Common myeloid progenitor, CD34-positive (primary cell): ENCODE measurements around the gene GNAL.

ENCODE experiments used
- CTCF ChIA-PET: fragments of 350-600 bp; sonication (Branson Sonifier 250); formaldehyde crosslinking; loops from one replicate; lab custom pipeline; 2021; ENCODE audit warnings: antibody characterized with exemption; lab: Charles Lee
- POLR2A ChIA-PET: fragments of 350-600 bp; sonication (Branson Sonifier 250); formaldehyde crosslinking; loops from one replicate; lab custom pipeline; 2021; ENCODE audit warnings: antibody characterized with exemption; lab: Charles Lee
- DNase-seq, 3 donors: peaks; one replicate each; pipeline versions ENCODE4 v3.0.0 to v3.0.0-alpha.2; 2013
- H3K27ac ChIP-seq, 2 experiments: 1 replicate in 1 of 2; 2 replicates in 1 of 2; pipeline ENCODE4 v1.7.0; 2013; ENCODE audit warnings: inconsistent platforms in 2 of 2, low read length in 2 of 2, mild to moderate bottlenecking in 2 of 2, low read depth in 1 of 2, moderate library complexity in 1 of 2; ENCODE audit not compliant: severe bottlenecking in 2 of 2, insufficient read depth in 1 of 2, poor library complexity in 1 of 2
- H3K27me3 ChIP-seq, 5 experiments: replicated peaks in 2 of 5; 1 replicate in 3 of 5; 2 replicates in 2 of 5; pipeline versions ENCODE4 v1.6.1 to v1.7.0; 2013; ENCODE audit warnings: low read length in 4 of 5, mild to moderate bottlenecking in 2 of 5, moderate library complexity in 2 of 5, inconsistent platforms in 1 of 5; ENCODE audit not compliant: insufficient read depth in 5 of 5, control insufficient read depth in 4 of 5
- H3K36me3 ChIP-seq, 4 experiments: 1 replicate in 2 of 4; 2 replicates in 2 of 4; pipeline versions ENCODE4 v1.6.1 to v1.7.0; 2013; ENCODE audit warnings: low read length in 3 of 4, control low read depth in 1 of 4, mild to moderate bottlenecking in 1 of 4; ENCODE audit not compliant: control insufficient read depth in 4 of 4, insufficient read depth in 4 of 4
- H3K4me1 ChIP-seq, 4 experiments: 1 replicate in 3 of 4; 2 replicates in 1 of 4; pipeline versions ENCODE4 v1.6.1 to v1.7.1; 2013; ENCODE audit warnings: low read length in 3 of 4, mild to moderate bottlenecking in 3 of 4, control low read depth in 1 of 4, inconsistent platforms in 1 of 4, moderate library complexity in 1 of 4; ENCODE audit not compliant: control insufficient read depth in 4 of 4, insufficient read depth in 4 of 4; ENCODE audit errors: control extremely low read depth in 1 of 4
- H3K4me3 ChIP-seq, 7 experiments: 1 replicate in 4 of 7; 2 replicates in 3 of 7; pipeline versions ENCODE4 v1.5.1 to v1.7.0; 2013; ENCODE audit warnings: mild to moderate bottlenecking in 7 of 7, low read length in 6 of 7, moderate library complexity in 6 of 7, inconsistent platforms in 2 of 7, low read depth in 2 of 7, control low read depth in 1 of 7; ENCODE audit not compliant: insufficient read depth in 4 of 7, control insufficient read depth in 1 of 7; ENCODE audit errors: extremely low read depth in 1 of 7
- H3K9me3 ChIP-seq, 5 experiments: 1 replicate in 4 of 5; 2 replicates in 1 of 5; pipeline versions ENCODE4 v1.6.1 to v1.7.1; 2013; ENCODE audit warnings: low read length in 4 of 5, mild to moderate bottlenecking in 2 of 5, inconsistent platforms in 1 of 5, low read depth in 1 of 5, moderate library complexity in 1 of 5; ENCODE audit not compliant: control insufficient read depth in 4 of 5, insufficient read depth in 2 of 5; ENCODE audit errors: control extremely low read depth in 1 of 5
- WGBS: methylation state at CpG from one replicate; pipeline ENCODE4 v1.1.5; 2013; ENCODE audit not compliant: insufficient coverage; 5-methylcytosine and 5-hydroxymethylcytosine counted together

GNAL gene

DNA sequence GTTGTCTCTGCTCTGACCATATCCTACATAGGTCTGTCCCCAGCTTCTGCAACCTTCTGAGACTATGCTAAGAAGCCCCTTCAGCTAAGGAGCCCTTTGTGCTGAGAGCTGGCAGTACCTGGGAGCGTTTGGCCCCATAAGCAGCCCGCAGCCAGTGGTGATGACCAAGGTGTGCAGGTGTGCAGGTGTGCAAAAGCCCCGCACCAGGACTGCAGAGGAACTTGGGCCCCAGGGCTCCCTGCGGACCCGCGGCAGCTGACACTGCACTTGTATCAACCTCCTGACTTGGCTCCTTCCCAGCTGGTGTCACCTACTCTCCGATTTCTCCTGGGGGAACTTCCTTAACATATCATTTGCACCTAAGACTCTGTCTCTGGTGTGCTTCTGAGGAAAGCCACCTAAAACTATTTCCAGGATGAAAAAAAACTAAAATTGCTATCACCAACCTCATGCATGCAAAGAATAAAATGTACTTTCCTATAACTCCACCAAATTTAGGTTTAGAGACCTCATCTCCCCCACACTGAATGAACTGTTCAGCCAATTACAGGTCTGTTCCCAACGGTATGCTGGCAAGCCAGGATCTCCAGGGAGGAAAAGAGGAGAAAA is 16.1 kb upstream of the GNAL start:
- H3K9me3 ChIP-seq, result peaks cover 0 to 4% (median 0%) of the 10 kb centered on the region in 5 experiments
- WGBS, result 85% methylated on average over 7 of the region's 8 CpGs
- no peak overlapping the region for H3K27ac ChIP-seq
- no peak for DNase-seq
- H3K36me3 ChIP-seq, result no peaks in the 10 kb centered on the region
- H3K4me3 ChIP-seq, result no peak overlapping the region
- POLR2A ChIA-PET, result no interaction called here
- peaks cover 0 to 23% (median 2%) of the 10 kb centered on the region in 5 experiments for H3K27me3 ChIP-seq
- no peaks in the 10 kb centered on the region for H3K4me1 ChIP-seq
- CTCF ChIA-PET, result no interaction called here

DNA sequence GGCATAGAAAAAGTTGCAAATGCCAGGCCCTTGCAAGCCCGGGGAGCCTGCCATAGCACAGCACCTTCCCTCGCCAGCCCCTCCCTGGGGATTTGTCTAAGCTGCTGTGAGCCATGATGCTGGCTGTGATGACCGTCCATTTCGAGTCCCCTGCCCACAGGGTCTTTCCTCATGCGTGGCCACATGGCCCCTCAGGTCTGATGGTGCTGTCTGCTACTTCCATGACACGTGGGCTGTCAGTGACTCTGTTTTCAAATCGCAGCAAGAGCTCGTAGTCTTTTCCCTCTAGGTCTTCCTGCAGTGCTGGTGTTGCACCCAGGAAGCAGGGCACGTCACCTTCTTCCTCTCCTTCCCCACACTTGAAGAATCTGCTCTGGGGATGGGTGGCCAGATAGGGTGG is 15.5 kb upstream of the GNAL start:
- Histone ChIP-seq H3K4me1 (no peaks in the 10 kb centered on the region), H3K27me3 (peaks cover 0 to 29% (median 2%) of the 10 kb centered on the region in 5 experiments), H3K27ac (no peak overlapping the region), H3K4me3 (no peak overlapping the region), H3K9me3 (peaks cover 0 to 4% (median 0%) of the 10 kb centered on the region in 5 experiments), H3K36me3 (no peaks in the 10 kb centered on the region)
- CTCF ChIA-PET, result no interaction called here
- 91% methylated on average over 8 of the region's 9 CpGs for WGBS
- DNase-seq, result no peak
- POLR2A ChIA-PET, result no interaction called here

DNA sequence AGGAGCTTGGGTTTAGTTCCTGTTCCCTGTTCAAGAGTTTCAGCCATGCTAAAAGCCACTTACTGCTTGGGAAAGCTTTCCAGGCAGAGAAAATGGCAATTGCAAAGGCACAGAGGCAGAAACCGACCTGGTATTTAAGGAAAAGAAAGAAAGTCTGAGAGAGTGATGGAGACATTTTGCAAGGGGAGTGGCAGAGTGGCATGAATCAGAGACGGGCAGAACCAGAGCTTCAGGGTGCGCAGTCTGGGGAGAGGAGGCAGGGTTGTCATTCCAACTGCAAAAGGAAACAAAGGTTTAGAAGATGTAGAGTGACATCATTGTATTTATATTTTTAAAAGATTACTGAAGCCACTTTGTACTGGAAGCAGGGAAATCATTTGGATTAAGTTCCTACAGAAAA is 14.9 kb upstream of the GNAL start:
- ChIA-PET CTCF (no interaction called here), POLR2A (no interaction called here)
- 93% methylated on average over 3 of the region's 3 CpGs for WGBS
- no peak overlapping the region for H3K4me3 ChIP-seq
- peaks cover 0 to 35% (median 2%) of the 10 kb centered on the region in 5 experiments for H3K27me3 ChIP-seq
- DNase-seq, result no peak
- peaks cover 0 to 4% (median 0%) of the 10 kb centered on the region in 5 experiments for H3K9me3 ChIP-seq
- H3K27ac ChIP-seq, result no peak overlapping the region
- H3K36me3 ChIP-seq, result no peaks in the 10 kb centered on the region
- no peaks in the 10 kb centered on the region for H3K4me1 ChIP-seq

DNA sequence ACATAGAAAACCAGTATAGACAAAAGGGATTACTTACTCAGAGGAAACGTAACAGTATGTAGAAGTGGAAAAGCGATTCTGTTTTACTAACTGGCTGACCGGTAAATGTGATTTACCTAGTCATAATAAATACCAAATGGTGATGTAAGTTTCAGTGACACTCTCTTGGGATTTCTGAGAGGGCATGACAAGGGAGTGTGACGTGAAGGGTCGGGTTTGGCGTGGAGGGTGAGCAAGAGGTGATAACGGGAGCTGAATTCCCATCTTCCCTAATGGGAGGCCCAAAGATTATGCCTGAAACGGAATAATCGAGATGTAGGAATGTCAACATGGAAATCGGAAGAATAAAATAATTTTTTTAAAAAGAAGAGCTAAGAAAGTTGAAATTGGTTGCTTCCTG is 12.7 kb upstream of the GNAL start:
- WGBS, result 92% methylated on average over 9 of the region's 10 CpGs

DNA sequence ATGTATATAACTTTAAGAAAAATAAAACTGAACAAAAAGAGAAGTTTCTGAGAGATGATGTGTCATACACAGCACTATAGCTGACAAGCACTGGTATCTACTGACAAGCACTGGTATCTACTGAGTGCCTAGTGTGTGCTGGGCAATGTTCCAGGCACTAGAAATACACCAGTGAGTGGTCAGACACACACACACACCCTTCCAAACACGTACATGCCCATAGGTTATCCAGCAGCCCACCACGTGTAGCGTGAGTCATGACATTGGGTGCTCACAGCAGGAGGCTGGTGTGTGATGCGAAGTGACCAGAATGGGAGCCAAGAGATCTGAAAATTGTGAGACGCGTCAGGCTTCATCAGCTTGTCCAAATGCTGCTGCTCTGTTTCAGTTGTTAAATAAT is 12.2 kb upstream of the GNAL start:
- H3K4me1 ChIP-seq, result no peaks in the 10 kb centered on the region
- CTCF ChIA-PET, result interaction anchor here (1.4 kb wide), 1 partner anchor 49 kb away, joined by 3 read pairs; no protein-coding TSS in a partner anchor

More for the DNA sequence above, 12.7 kb upstream of the GNAL start:
- H3K36me3 ChIP-seq, result no peaks in the 10 kb centered on the region
- peaks cover 0 to 4% (median 0%) of the 10 kb centered on the region in 5 experiments for H3K9me3 ChIP-seq
- H3K4me3 ChIP-seq, result no peak overlapping the region
- CTCF ChIA-PET, result no interaction called here
- H3K4me1 ChIP-seq, result no peaks in the 10 kb centered on the region
- H3K27ac ChIP-seq, result no peak overlapping the region
- POLR2A ChIA-PET, result no interaction called here
- peaks cover 0 to 48% (median 2%) of the 10 kb centered on the region in 5 experiments for H3K27me3 ChIP-seq
- DNase-seq, result no peak

DNA sequence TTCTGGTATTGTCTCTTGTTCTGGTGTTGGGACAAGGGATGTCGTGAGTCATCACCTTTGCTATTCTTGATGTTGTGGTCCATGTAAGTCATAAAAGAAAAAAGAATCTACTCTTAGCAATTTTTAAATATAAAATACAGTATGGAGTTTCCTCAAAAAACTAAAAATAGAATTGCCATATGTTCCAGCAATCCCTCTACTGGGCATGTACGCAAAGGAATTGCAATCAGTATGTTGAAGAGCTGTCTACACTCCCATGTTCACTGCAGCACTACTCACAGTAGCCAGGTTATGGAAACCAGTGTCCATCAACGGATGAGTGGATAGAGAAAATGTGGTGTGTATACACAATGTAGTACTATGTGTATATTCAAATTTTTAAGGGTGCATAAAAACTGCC is 10.9 kb upstream of the GNAL start:
- peaks cover 0 to 4% (median 0%) of the 10 kb centered on the region in 5 experiments for H3K9me3 ChIP-seq
- peaks cover 0 to 49% (median 9%) of the 10 kb centered on the region in 5 experiments for H3K27me3 ChIP-seq
- no peak overlapping the region for H3K4me3 ChIP-seq
- no peak overlapping the region for H3K27ac ChIP-seq
- POLR2A ChIA-PET, result no interaction called here
- CTCF ChIA-PET, result interaction anchor here (1.4 kb wide), 1 partner anchor 48 kb away, joined by 3 read pairs; no protein-coding TSS in a partner anchor
- DNase-seq, result no peak
- no peaks in the 10 kb centered on the region for H3K4me1 ChIP-seq
- H3K36me3 ChIP-seq, result no peaks in the 10 kb centered on the region
- 100% methylated on average over 1 of the region's 3 CpGs for WGBS

More for the DNA sequence above, 12.2 kb upstream of the GNAL start:
- no peaks in the 10 kb centered on the region for H3K36me3 ChIP-seq
- no peak for DNase-seq
- WGBS, result 92% methylated on average over 6 of the region's 6 CpGs
- H3K27me3 ChIP-seq, result peaks cover 0 to 49% (median 5%) of the 10 kb centered on the region in 5 experiments
- POLR2A ChIA-PET, result no interaction called here
- peaks cover 0 to 4% (median 0%) of the 10 kb centered on the region in 5 experiments for H3K9me3 ChIP-seq
- no peak overlapping the region for H3K27ac ChIP-seq
- no peak overlapping the region for H3K4me3 ChIP-seq
